Measurements from ENCODE around the gene GBA3. TPM values are rescaled to one million over a fixed set of nuclear protein-coding genes. Genes with fewer than 3 reads are reported as not detected.

Gene GBA3
- total and polyA plus RNA-seq, 2 of the 8 experiments (the other 6 are each of a cell fraction or from before 2014, with no cell fraction given) = not detected

GRCh38 chr4:22842360-22843018, 149.8 kb downstream of the GBA3 start:
- DNase-seq (ENCODE audit: low read depth in 1 of 2, low spot score in 2 of 2) = no peak
- Histone ChIP-seq H2AFZ (ENCODE audit: low read length) (no peak overlapping the region), H2BK120ac (replicated peaks; ENCODE audit: low read depth, low read length) (no peak overlapping the region), H2BK20ac (ENCODE audit: low read length) (no peak overlapping the region), H3K23me2 (ENCODE audit: low read depth, low read length) (no peaks in the 10 kb centered on the region), H4K8ac (ENCODE audit: extremely low read depth, insufficient read depth, low read length) (no peak overlapping the region), H3K27me3 (replicated peaks in 1 of 4; ENCODE audit: control insufficient read depth in 3 of 4, extremely low read depth in 1 of 4, insufficient read depth in 3 of 4, low read length in 3 of 4) (no peaks in the 10 kb centered on the region), H3K9me3 (ENCODE audit: insufficient read depth in 2 of 2, low read depth in 1 of 2, low read length in 1 of 2) (no peaks in the 10 kb centered on the region), H3K18ac (ENCODE audit: extremely low read depth, low read length) (no peak overlapping the region), H2BK5ac (ENCODE audit: low read depth, low read length) (no peak overlapping the region), H2BK15ac (ENCODE audit: low read length) (no peak overlapping the region), H3K27ac (ENCODE audit: low read depth, low read length) (no peak overlapping the region), H3K14ac (ENCODE audit: insufficient read length) (no peak overlapping the region), H2AK5ac (ENCODE audit: low read depth, low read length) (no peak overlapping the region), H2BK12ac (ENCODE audit: low read depth, low read length) (no peak overlapping the region), H3K4ac (replicated peaks; ENCODE audit: insufficient read length, low read depth, low read length) (no peak overlapping the region), H3K4me1 (replicated peaks in 1 of 4; ENCODE audit: control insufficient read depth in 3 of 4, insufficient read depth in 4 of 4, low read length in 3 of 4) (no peaks in the 10 kb centered on the region), H3K36me3 (ENCODE audit: control insufficient read depth in 2 of 4, insufficient read depth in 4 of 4, low read length in 3 of 4) (no peaks in the 10 kb centered on the region), H4K91ac (replicated peaks; ENCODE audit: insufficient read length, low read length) (no peak overlapping the region), H4K20me1 (replicated peaks in 1 of 2; ENCODE audit: control insufficient read depth in 1 of 2, insufficient read depth in 2 of 2, low read length in 2 of 2) (no peaks in the 10 kb centered on the region), H4K5ac (ENCODE audit: insufficient read length, low read depth, low read length) (no peak overlapping the region), H3K4me2 (ENCODE audit: insufficient read depth in 1 of 2, low read depth in 2 of 2, low read length in 2 of 2) (no peak overlapping the region), H3K9ac (replicated peaks in 1 of 4; ENCODE audit: extremely low read depth in 1 of 4, low read depth in 3 of 4, low read length in 3 of 4) (no peak overlapping the region), H3K4me3 (ENCODE audit: extremely low read depth in 1 of 4, insufficient read depth in 2 of 4, low read depth in 3 of 4, low read length in 4 of 4) (no peak overlapping the region), H3K79me1 (ENCODE audit: low read depth, low read length) (no peaks in the 10 kb centered on the region), H3K23ac (ENCODE audit: insufficient read length) (no peak overlapping the region), H3K56ac (replicated peaks; ENCODE audit: insufficient read length, low read depth, low read length) (no peak overlapping the region), H3K79me2 (ENCODE audit: control insufficient read depth in 1 of 2, insufficient read depth in 2 of 2, low read length in 2 of 2) (no peaks in the 10 kb centered on the region)
- FAIRE-seq = no peak
- POLR2A ChIA-PET (ENCODE audit: partially characterized antibody) = no interaction called here
- CTCF ChIA-PET (ENCODE audit: partially characterized antibody) = interaction anchor here (0.6 to 1.1 kb wide), 3 partner anchors 12 to 302 kb away, joined by 3 to 6 read pairs (median 3); no protein-coding TSS in a partner anchor
- TF ChIP-seq RBBP5 (IDR thresholded peaks at IDR 0.05; ENCODE audit: borderline replicate concordance, low read depth, low read length) = no peak
- TF ChIP-seq SIRT6 (IDR thresholded peaks at IDR 0.05; ENCODE audit: low read length) = no peak
- TF ChIP-seq USF2 (IDR thresholded peaks at IDR 0.05; ENCODE audit: low read length) = no peak
- no peak for TF ChIP-seq BACH1 (IDR thresholded peaks at IDR 0.05; ENCODE audit: low read length)
- no peak for TF ChIP-seq E2F6 (IDR thresholded peaks at IDR 0.05)
- 91% methylated on average over 5 of the region's 5 CpGs; no CpG with 5 or more reads in 1 of the 2 experiments for WGBS, 2 experiments (ENCODE audit: extremely low coverage in 1 of 2, insufficient coverage in 1 of 2, insufficient read length in 1 of 2, insufficient replicate concordance in 2 of 2, low coverage in 1 of 2, low lambda C conversion rate in 2 of 2, missing lambda C conversion rate in 1 of 2)
